Neural cell (in vitro differentiated cells): ENCODE measurements around the gene MACROH2A2. TPM values are rescaled to one million over a fixed set of nuclear protein-coding genes. Genes with fewer than 3 reads are reported as not detected.
"Not testable (repeated sequence)": the region's sequence is repeated elsewhere in the genome, so short reads cannot be mapped to it uniquely, and the experiment has no call there.

Source experiments
- H2AFZ ChIP-seq: fragments of 200-600, 300-800 bp; sonication (generic), shearing (Covaris generic); 2 replicates; pipeline ENCODE4 v1.6.0; 2014; ENCODE audit warnings: low read depth, mild to moderate bottlenecking, antibody characterized with exemption, low read length, moderate library complexity
- H3F3A ChIP-seq: fragments of 200-600 bp; shearing (Covaris generic); 2 replicates; pipeline ENCODE4 v1.6.1; 2016; ENCODE audit warnings: mild to moderate bottlenecking, moderate library complexity, mixed read lengths, antibody characterized with exemption, low read length; ENCODE audit not compliant: insufficient read depth, poor library complexity, severe bottlenecking
- H3K27ac ChIP-seq: fragments of 200-600, 300-800 bp; sonication (generic), shearing (Covaris generic); 2 replicates; pipeline ENCODE4 v1.5.1; 2014; ENCODE audit warnings: mild to moderate bottlenecking, low read length, moderate library complexity
- H3K27me3 ChIP-seq: fragments of 300-800, 200-600 bp; sonication (generic), shearing (Covaris generic); 2 replicates; pipeline ENCODE4 v1.6.0; 2014; ENCODE audit warnings: mild to moderate bottlenecking, low read depth, low read length, moderate library complexity; ENCODE audit not compliant: insufficient read depth
- H3K36me3 ChIP-seq: fragments of 300-800, 200-600 bp; sonication (generic), shearing (Covaris generic); 2 replicates; pipeline ENCODE4 v1.5.1; 2014; ENCODE audit warnings: mild to moderate bottlenecking, antibody characterized with exemption, low read length, moderate library complexity; ENCODE audit not compliant: insufficient read depth
- H3K4me2 ChIP-seq: fragments of 300-800, 200-600 bp; sonication (generic), shearing (Covaris generic); 2 replicates; pipeline ENCODE4 v1.6.0; 2014; ENCODE audit warnings: mild to moderate bottlenecking, low read length
- H3K4me3 ChIP-seq: fragments of 300-800, 200-600 bp; sonication (generic), shearing (Covaris generic); 2 replicates; pipeline ENCODE4 v1.5.1; 2014; ENCODE audit warnings: mild to moderate bottlenecking, low read length, moderate library complexity
- H3K79me2 ChIP-seq: fragments of 200-600 bp; shearing (Covaris generic); replicated peaks from 2 replicates; pipeline ENCODE4 v1.6.0; 2014; ENCODE audit warnings: mild to moderate bottlenecking, low read length, moderate library complexity; ENCODE audit not compliant: insufficient read depth
- H3K9ac ChIP-seq: fragments of 300-800, 200-600 bp; sonication (generic), shearing (Covaris generic); 2 replicates; pipeline ENCODE4 v1.6.1; 2016; ENCODE audit warnings: mild to moderate bottlenecking, low read length, mixed read lengths
- H3K9me2 ChIP-seq: fragments of 200-600 bp; shearing (Covaris generic); 2 replicates; pipeline ENCODE4 v1.6.1; 2016; ENCODE audit warnings: mild to moderate bottlenecking, low read length, mixed read lengths; ENCODE audit not compliant: insufficient read depth
- H3K9me3 ChIP-seq: fragments of 200-600, 300-800 bp; sonication (generic), shearing (Covaris generic); 2 replicates; pipeline ENCODE4 v1.6.1; 2016; ENCODE audit warnings: mild to moderate bottlenecking, mixed run types, low read length, moderate library complexity, mixed read lengths
- H4K20me1 ChIP-seq: fragments of 200-600 bp; shearing (Covaris generic); 2 replicates; pipeline ENCODE4 v1.6.1; 2016; ENCODE audit warnings: mild to moderate bottlenecking, mixed run types; ENCODE audit not compliant: insufficient read depth
- EP300 ChIP-seq: fragments of 450-650 bp; conservative IDR thresholded peaks from 2 replicates; pipeline ENCODE4 v1.6.1; 2014; ENCODE audit warnings: antibody characterized with exemption, mild to moderate bottlenecking, moderate library complexity; ENCODE audit not compliant: poor library complexity, severe bottlenecking
- EZH2 ChIP-seq: fragments of 200-600, 300-800 bp; shearing (Covaris generic), sonication (generic); IDR thresholded peaks from 2 replicates; pipeline ENCODE4 v1.6.1; 2014; ENCODE audit warnings: antibody characterized with exemption, low read length, borderline replicate concordance, mild to moderate bottlenecking; ENCODE audit not compliant: insufficient read depth, poor library complexity, severe bottlenecking
- MXI1 ChIP-seq: fragments of 450-650 bp; conservative IDR thresholded peaks from 2 replicates; pipeline ENCODE4 v1.6.1; 2014; ENCODE audit warnings: antibody characterized with exemption, mild to moderate bottlenecking; ENCODE audit not compliant: poor library complexity, severe bottlenecking
- POLR2AphosphoS5 ChIP-seq: IDR thresholded peaks from 2 replicates; pipeline ENCODE4 v1.6.1; 2012
- RAD21 ChIP-seq: fragments of 450-650 bp; conservative IDR thresholded peaks from 2 replicates; pipeline ENCODE4 v1.6.1; 2014; ENCODE audit warnings: antibody characterized with exemption, mild to moderate bottlenecking, moderate library complexity
- REST ChIP-seq: IDR thresholded peaks from 2 replicates; pipeline ENCODE4 v1.6.1; 2012; ENCODE audit warnings: borderline replicate concordance
- SMC3 ChIP-seq: fragments of 450-650 bp; conservative IDR thresholded peaks from 2 replicates; pipeline ENCODE4 v1.6.1; 2014; ENCODE audit warnings: antibody characterized with exemption, mild to moderate bottlenecking, moderate library complexity; ENCODE audit not compliant: poor library complexity
- TAF1 ChIP-seq: IDR thresholded peaks from 2 replicates; pipeline ENCODE4 v1.6.1; 2012; ENCODE audit warnings: low read depth
- polyA plus RNA-seq: library from polyadenylated mRNA; depleted of rRNA; stranded (reverse); fragments of >200 nt; gene quantifications from 2 replicates; pipeline ENCODE4 v1.2.3, GENCODE V29; 2014
- TF ChIP-seq, protein P1 (sequence below): fragments of 450-650 bp; IDR thresholded peaks from 2 replicates; pipeline ENCODE4 v1.5.1; 2014; ENCODE audit warnings: antibody characterized with exemption, mild to moderate bottlenecking, moderate library complexity; ENCODE audit not compliant: poor library complexity, severe bottlenecking

MACROH2A2 gene
- polyA plus RNA-seq, 1 donor from 2014 or later: 173 TPM

- H3K4me3 ChIP-seq: no peak overlapping the region
- TF ChIP-seq EZH2 (no peak), REST (no peak), TAF1 (no peak), POLR2AphosphoS5 (no peak), EP300 (no peak)
- TF ChIP-seq, protein P1, sequence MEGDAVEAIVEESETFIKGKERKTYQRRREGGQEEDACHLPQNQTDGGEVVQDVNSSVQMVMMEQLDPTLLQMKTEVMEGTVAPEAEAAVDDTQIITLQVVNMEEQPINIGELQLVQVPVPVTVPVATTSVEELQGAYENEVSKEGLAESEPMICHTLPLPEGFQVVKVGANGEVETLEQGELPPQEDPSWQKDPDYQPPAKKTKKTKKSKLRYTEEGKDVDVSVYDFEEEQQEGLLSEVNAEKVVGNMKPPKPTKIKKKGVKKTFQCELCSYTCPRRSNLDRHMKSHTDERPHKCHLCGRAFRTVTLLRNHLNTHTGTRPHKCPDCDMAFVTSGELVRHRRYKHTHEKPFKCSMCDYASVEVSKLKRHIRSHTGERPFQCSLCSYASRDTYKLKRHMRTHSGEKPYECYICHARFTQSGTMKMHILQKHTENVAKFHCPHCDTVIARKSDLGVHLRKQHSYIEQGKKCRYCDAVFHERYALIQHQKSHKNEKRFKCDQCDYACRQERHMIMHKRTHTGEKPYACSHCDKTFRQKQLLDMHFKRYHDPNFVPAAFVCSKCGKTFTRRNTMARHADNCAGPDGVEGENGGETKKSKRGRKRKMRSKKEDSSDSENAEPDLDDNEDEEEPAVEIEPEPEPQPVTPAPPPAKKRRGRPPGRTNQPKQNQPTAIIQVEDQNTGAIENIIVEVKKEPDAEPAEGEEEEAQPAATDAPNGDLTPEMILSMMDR: no peak
- no peaks in the 10 kb centered on the region for H3K27me3 ChIP-seq
- no peaks in the 10 kb centered on the region for H3K9me3 ChIP-seq
- no peaks in the 10 kb centered on the region for H3K9me2 ChIP-seq
- no peaks in the 10 kb centered on the region for H3K79me2 ChIP-seq
- no peak overlapping the region for H3K9ac ChIP-seq
- H3K36me3 ChIP-seq: no peaks in the 10 kb centered on the region
- H4K20me1 ChIP-seq: no peaks in the 10 kb centered on the region
- H3K27ac ChIP-seq: no peak overlapping the region
- H3K4me2 ChIP-seq: no peak overlapping the region
- no peak overlapping the region for H2AFZ ChIP-seq
- no peaks in the 10 kb centered on the region for H3F3A ChIP-seq
Measured at GRCh38 chr10:70038923-70039322, 13.7 kb upstream of the MACROH2A2 start.

GRCh38 chr10:70041016-70041415 lies 11.6 kb upstream of the MACROH2A2 start:
- no peaks in the 10 kb centered on the region for H4K20me1 ChIP-seq
- H3K36me3 ChIP-seq: no peaks in the 10 kb centered on the region
- no peak overlapping the region for H2AFZ ChIP-seq
- TF ChIP-seq EP300 (no peak), POLR2AphosphoS5 (no peak), EZH2 (no peak), MXI1 (no peak), REST (no peak), TAF1 (no peak), RAD21 (no peak), SMC3 (no peak)
- TF ChIP-seq, protein P1: no peak
- H3K79me2 ChIP-seq: no peaks in the 10 kb centered on the region
- no peaks in the 10 kb centered on the region for H3K9me3 ChIP-seq
- no peak overlapping the region for H3K27ac ChIP-seq
- no peaks in the 10 kb centered on the region for H3K27me3 ChIP-seq
- no peak overlapping the region for H3K4me2 ChIP-seq
- no peaks in the 10 kb centered on the region for H3F3A ChIP-seq
- H3K4me3 ChIP-seq: no peak overlapping the region
- no peaks in the 10 kb centered on the region for H3K9me2 ChIP-seq
- H3K9ac ChIP-seq: no peak overlapping the region

DNA sequence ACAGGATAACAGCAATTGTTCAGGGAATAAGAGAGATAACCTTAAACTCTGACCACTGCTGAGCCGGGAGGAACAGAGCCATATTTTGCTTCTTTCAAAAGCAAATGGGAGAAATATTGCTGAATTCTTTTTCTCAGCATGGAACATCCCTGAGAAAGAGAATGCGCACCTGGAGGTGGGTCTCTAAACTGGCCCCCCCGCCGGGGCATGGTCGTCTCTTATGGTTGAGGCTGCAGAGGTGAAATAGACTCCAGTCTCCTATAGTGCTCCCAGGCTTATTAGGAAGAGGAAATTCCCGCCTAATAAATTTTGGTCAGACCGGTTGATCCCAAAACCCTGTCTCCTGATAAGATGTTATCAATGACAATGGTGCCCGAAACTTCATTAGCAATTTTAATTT lies 10.9 kb upstream of the MACROH2A2 start:
- H3K9ac ChIP-seq, H2AFZ ChIP-seq, H3K36me3 ChIP-seq, H3K4me3 ChIP-seq, H3K27me3 ChIP-seq, H3K27ac ChIP-seq, H3K9me3 ChIP-seq, H4K20me1 ChIP-seq, H3K79me2 ChIP-seq, H3K9me2 ChIP-seq, H3F3A ChIP-seq, H3K4me2 ChIP-seq: not testable (repeated sequence)
